Ovary (tissue), 3 donors: ENCODE data around the gene NUDT22.

ENCODE experiments used
- CTCF ChIP-seq, 3 donors: fragments of 450-650 bp in 2 of 3; fragments of 200-600 bp in 1 of 3; IDR thresholded peaks; one replicate each; pipeline versions ENCODE4 v1.5.1 to v1.8.0; 2016 to 2022; ENCODE audit warnings: antibody characterized with exemption in 3 of 3, mild to moderate bottlenecking in 1 of 3
- EP300 ChIP-seq: sonication (generic); formaldehyde crosslinking; IDR thresholded peaks from one replicate; pipeline ENCODE4 v1.6.1; 2017; ENCODE audit warnings: antibody characterized with exemption
- POLR2A ChIP-seq: fragments of 450-650 bp; IDR thresholded peaks from one replicate; pipeline ENCODE4 v1.6.1; 2017; ENCODE audit warnings: antibody characterized with exemption, mild to moderate bottlenecking, moderate library complexity
- donor health status: DM: no; HTN: no; CAD: no.

GRCh38 chr11:64198511-64198910, 27.6 kb upstream of the NUDT22 start:
- TF ChIP-seq CTCF (IDR thresholded peaks at IDR 0.05) (no peak), POLR2A (no peak), EP300 (no peak)
